SU-DHL-6 (cell line): ENCODE measurements around the gene P3H1.

ENCODE experiments used
- CTCF ChIP-seq: fragments of 200-600 bp; sonication (generic); IDR thresholded peaks from one replicate; pipeline ENCODE4 v1.5.1; 2017; ENCODE audit warnings: antibody characterized with exemption, mild to moderate bottlenecking, low read length, moderate library complexity; ENCODE audit not compliant: insufficient read depth, poor library complexity, severe bottlenecking
- EZH2phosphoT487 ChIP-seq: fragments of 200-600 bp; sonication (generic), shearing (Covaris generic); conservative IDR thresholded peaks from 2 replicates; pipeline ENCODE4 v1.6.1; 2018; ENCODE audit warnings: mild to moderate bottlenecking, antibody characterized with exemption, low read length, moderate library complexity, mixed read lengths

GRCh38 chr1:42700006-42700405 lies 66.8 kb downstream of the P3H1 start:
- TF ChIP-seq CTCF, result no peak
- TF ChIP-seq EZH2phosphoT487, result no peak
